GM21825 (cell line): Measurements from ENCODE around the gene ZYG11A.

Source experiments
- ATAC-seq: cut with Tn5 transposase; IDR thresholded peaks from one replicate; pipeline ENCODE4 v1.9.1; 2021; ENCODE audit warnings: mild to moderate bottlenecking, moderate library complexity; ENCODE audit not compliant: unreplicated experiment

The ZYG11A gene

GRCh38 chr1:52917156-52917555, 74.6 kb downstream of the ZYG11A start:
- ATAC-seq = no peak

GRCh38 chr1:52917581-52917980, 75.0 kb downstream of the ZYG11A start:
- no peak for ATAC-seq

- ATAC-seq = no peak
These were observed 75.6 kb downstream of the ZYG11A start for GRCh38 chr1:52918201-52918600.

GRCh38 chr1:52919051-52919722, 76.6 kb downstream of the ZYG11A start:
- no peak for ATAC-seq

GRCh38 chr1:52919723-52920483, 77.3 kb downstream of the ZYG11A start:
- no peak for ATAC-seq

- ATAC-seq = no peak
These were observed 78.3 kb downstream of the ZYG11A start for GRCh38 chr1:52920791-52921291.

- ATAC-seq = no peak
These were observed 83.0 kb downstream of the ZYG11A start for GRCh38 chr1:52925571-52926005.

GRCh38 chr1:52926864-52927211, 84.3 kb downstream of the ZYG11A start:
- ATAC-seq = no peak

- ATAC-seq = peak; percentile 62
These were observed 84.9 kb downstream of the ZYG11A start, which contains the start of gene SCP2 for GRCh38 chr1:52927212-52928014. Gene SCP2, plus strand, starts transcription at chr1:52927276. Its CDS starts 121 bp downstream, at chr1:52927397.

- ATAC-seq = no peak
These were observed 85.5 kb downstream of the ZYG11A start for GRCh38 chr1:52928015-52928404.

- no peak for ATAC-seq
These were observed 86.5 kb downstream of the ZYG11A start for GRCh38 chr1:52929019-52929418.

GRCh38 chr1:52937433-52938182, 95.0 kb downstream of the ZYG11A start:
- ATAC-seq = no peak

GRCh38 chr1:52938183-52938451, 95.6 kb downstream of the ZYG11A start:
- no peak for ATAC-seq

GRCh38 chr1:52943876-52944416, 101.4 kb downstream of the ZYG11A start:
- ATAC-seq = no peak

- ATAC-seq = no peak
These were observed 102.0 kb downstream of the ZYG11A start for GRCh38 chr1:52944566-52944965.
